Dendritic cell treated with granulocyte-macrophage colony-stimulating factor and Interleukin-4, amounts not matched to agents 40 ng/mL and 50 ng/mL, for 4 days (primary cell): Measurements from ENCODE around the gene CNTN6.

Experiments
- H3K27ac Mint-ChIP-seq: one replicate; pipeline ENCODE4 v1.8.0; 2022; ENCODE audit warnings: mild to moderate bottlenecking, mixed read lengths
- H3K27me3 Mint-ChIP-seq: one replicate; pipeline ENCODE4 v1.8.0; 2022; ENCODE audit warnings: mild to moderate bottlenecking, mixed read lengths
- H3K36me3 Mint-ChIP-seq: one replicate; pipeline ENCODE4 v1.8.0; 2022; ENCODE audit warnings: low read depth, mixed read lengths
- H3K4me1 Mint-ChIP-seq: one replicate; pipeline ENCODE4 v1.8.0; 2022; ENCODE audit warnings: low read depth, mixed read lengths
- H3K4me3 Mint-ChIP-seq: one replicate; pipeline ENCODE4 v1.8.0; 2022; ENCODE audit warnings: mild to moderate bottlenecking, moderate library complexity, mixed read lengths
- H3K9me3 Mint-ChIP-seq: one replicate; pipeline ENCODE4 v1.8.0; 2022; ENCODE audit warnings: mixed read lengths
- intact Hi-C: fragments of 100-400 bp; cut with micrococcal nuclease; formaldehyde crosslinking; loops from one replicate; pipeline ENCODE4 v1.15.0; 2022

Gene CNTN6

DNA sequence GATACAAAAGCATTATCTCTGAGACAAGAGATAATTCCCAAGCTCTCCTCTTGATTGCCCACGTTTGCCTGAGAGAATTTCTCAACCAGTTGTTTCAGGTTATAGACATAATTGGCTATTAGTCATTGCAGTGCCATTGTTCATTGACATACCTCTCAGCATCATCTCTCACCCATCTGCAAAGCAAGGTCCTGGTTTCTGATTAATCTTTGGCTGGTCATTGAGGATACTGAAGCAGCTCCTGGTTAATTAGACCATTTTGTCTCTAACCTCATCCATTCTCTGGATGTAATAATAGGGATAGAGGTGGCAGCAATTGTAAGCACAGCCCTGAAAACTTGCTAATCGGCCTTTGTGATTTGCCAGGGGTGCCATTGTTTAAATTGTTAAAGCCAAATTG, 104.2 kb downstream of the CNTN6 start:
- H3K4me3 Mint-ChIP-seq = no peak overlapping the region
- intact Hi-C loops = no loop called here
- no peaks in the 10 kb centered on the region for H3K4me1 Mint-ChIP-seq
- no peaks in the 10 kb centered on the region for H3K36me3 Mint-ChIP-seq
- no peak overlapping the region for H3K27ac Mint-ChIP-seq
- H3K27me3 Mint-ChIP-seq = no peaks in the 10 kb centered on the region
- H3K9me3 Mint-ChIP-seq = peaks cover 18% of the 10 kb centered on the region

DNA sequence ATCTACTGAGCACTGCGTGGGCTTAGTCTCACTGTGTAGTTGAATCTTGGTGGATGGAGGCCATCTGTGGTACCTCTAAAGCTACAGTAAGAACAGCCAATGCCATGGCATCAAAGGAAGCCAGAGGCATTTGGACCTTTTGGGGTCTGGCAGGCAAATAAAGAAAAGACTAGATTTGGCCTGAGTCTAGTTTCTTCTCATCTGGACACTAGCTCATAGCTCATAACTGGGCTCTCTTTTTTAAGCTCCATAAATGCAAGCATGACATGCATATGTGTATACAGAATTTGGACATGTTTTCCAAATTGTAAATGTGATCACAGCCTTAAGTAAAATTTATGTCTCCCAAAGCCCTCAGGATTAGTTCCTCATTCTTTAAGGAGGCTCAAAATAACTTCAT, 107.5 kb downstream of the CNTN6 start:
- Mint-ChIP-seq H3K27ac (no peak overlapping the region), H3K4me3 (no peak overlapping the region), H3K36me3 (no peaks in the 10 kb centered on the region), H3K9me3 (peaks cover 26% of the 10 kb centered on the region), H3K27me3 (no peaks in the 10 kb centered on the region), H3K4me1 (no peaks in the 10 kb centered on the region)
- intact Hi-C loops = no loop called here

GRCh38 chr3:1207904-1208303, 115.1 kb downstream of the CNTN6 start:
- no peaks in the 10 kb centered on the region for H3K4me1 Mint-ChIP-seq
- H3K9me3 Mint-ChIP-seq = peaks cover 7% of the 10 kb centered on the region
- intact Hi-C loops = no loop called here
- H3K4me3 Mint-ChIP-seq = no peak overlapping the region
- no peaks in the 10 kb centered on the region for H3K27me3 Mint-ChIP-seq
- no peaks in the 10 kb centered on the region for H3K36me3 Mint-ChIP-seq
- H3K27ac Mint-ChIP-seq = no peak overlapping the region

- Mint-ChIP-seq H3K9me3 (peaks cover 11% of the 10 kb centered on the region), H3K4me1 (no peaks in the 10 kb centered on the region), H3K4me3 (no peak overlapping the region), H3K36me3 (no peaks in the 10 kb centered on the region), H3K27ac (no peak overlapping the region), H3K27me3 (no peaks in the 10 kb centered on the region)
- intact Hi-C loops = no loop called here
These were observed 122.1 kb downstream of the CNTN6 start for GRCh38 chr3:1214933-1215332.

- H3K9me3 Mint-ChIP-seq = peaks cover 19% of the 10 kb centered on the region
- H3K36me3 Mint-ChIP-seq = no peaks in the 10 kb centered on the region
- no peaks in the 10 kb centered on the region for H3K4me1 Mint-ChIP-seq
- no peak overlapping the region for H3K27ac Mint-ChIP-seq
- H3K27me3 Mint-ChIP-seq = no peaks in the 10 kb centered on the region
- no peak overlapping the region for H3K4me3 Mint-ChIP-seq
- intact Hi-C loops = no loop called here
These were observed 124.0 kb downstream of the CNTN6 start for GRCh38 chr3:1216856-1217255.

GRCh38 chr3:1227111-1227510, 134.3 kb downstream of the CNTN6 start:
- Mint-ChIP-seq H3K36me3 (no peaks in the 10 kb centered on the region), H3K9me3 (peaks cover 18% of the 10 kb centered on the region), H3K27ac (no peak overlapping the region), H3K4me3 (no peak overlapping the region), H3K4me1 (no peaks in the 10 kb centered on the region), H3K27me3 (no peaks in the 10 kb centered on the region)
- intact Hi-C loops = no loop called here

- Mint-ChIP-seq H3K27me3 (no peaks in the 10 kb centered on the region), H3K4me1 (no peaks in the 10 kb centered on the region), H3K36me3 (no peaks in the 10 kb centered on the region), H3K9me3 (peaks cover 28% of the 10 kb centered on the region), H3K4me3 (no peak overlapping the region), H3K27ac (no peak overlapping the region)
- intact Hi-C loops = no loop called here
These were observed 135.5 kb downstream of the CNTN6 start for GRCh38 chr3:1228289-1228688.

DNA sequence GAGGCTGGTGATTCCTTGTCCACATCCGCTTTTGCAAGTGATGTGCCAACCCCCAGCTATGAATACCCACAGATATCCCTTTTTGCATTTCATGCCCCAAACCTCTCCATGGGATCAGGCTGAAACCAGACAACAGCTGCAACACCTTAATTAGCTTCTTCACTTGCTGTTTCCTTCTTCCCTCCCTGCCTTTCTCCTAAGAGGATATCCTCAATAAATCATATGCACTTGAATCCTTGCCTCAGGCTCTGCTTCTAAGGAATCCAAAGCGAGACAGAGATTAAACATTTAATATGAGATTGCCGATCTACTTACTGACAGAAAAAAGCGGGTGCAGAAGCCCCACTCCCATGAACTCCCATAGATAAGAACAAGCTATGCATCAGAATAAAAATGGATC, 138.1 kb downstream of the CNTN6 start:
- Mint-ChIP-seq H3K27ac (no peak overlapping the region), H3K36me3 (no peaks in the 10 kb centered on the region), H3K9me3 (peaks cover 24% of the 10 kb centered on the region), H3K4me1 (no peaks in the 10 kb centered on the region), H3K4me3 (no peak overlapping the region), H3K27me3 (no peaks in the 10 kb centered on the region)
- intact Hi-C loops = no loop called here

GRCh38 chr3:1232276-1232675, 139.5 kb downstream of the CNTN6 start:
- Mint-ChIP-seq H3K27me3 (no peaks in the 10 kb centered on the region), H3K27ac (no peak overlapping the region), H3K4me1 (no peaks in the 10 kb centered on the region), H3K36me3 (no peaks in the 10 kb centered on the region), H3K9me3 (peaks cover 31% of the 10 kb centered on the region), H3K4me3 (no peak overlapping the region)
- intact Hi-C loops = no loop called here

GRCh38 chr3:1235526-1236120, 142.8 kb downstream of the CNTN6 start:
- H3K27me3 Mint-ChIP-seq = no peaks in the 10 kb centered on the region
- no peak overlapping the region for H3K27ac Mint-ChIP-seq
- peaks cover 48% of the 10 kb centered on the region for H3K9me3 Mint-ChIP-seq
- intact Hi-C loops = no loop called here
- H3K4me1 Mint-ChIP-seq = no peaks in the 10 kb centered on the region
- no peak overlapping the region for H3K4me3 Mint-ChIP-seq
- H3K36me3 Mint-ChIP-seq = no peaks in the 10 kb centered on the region

DNA sequence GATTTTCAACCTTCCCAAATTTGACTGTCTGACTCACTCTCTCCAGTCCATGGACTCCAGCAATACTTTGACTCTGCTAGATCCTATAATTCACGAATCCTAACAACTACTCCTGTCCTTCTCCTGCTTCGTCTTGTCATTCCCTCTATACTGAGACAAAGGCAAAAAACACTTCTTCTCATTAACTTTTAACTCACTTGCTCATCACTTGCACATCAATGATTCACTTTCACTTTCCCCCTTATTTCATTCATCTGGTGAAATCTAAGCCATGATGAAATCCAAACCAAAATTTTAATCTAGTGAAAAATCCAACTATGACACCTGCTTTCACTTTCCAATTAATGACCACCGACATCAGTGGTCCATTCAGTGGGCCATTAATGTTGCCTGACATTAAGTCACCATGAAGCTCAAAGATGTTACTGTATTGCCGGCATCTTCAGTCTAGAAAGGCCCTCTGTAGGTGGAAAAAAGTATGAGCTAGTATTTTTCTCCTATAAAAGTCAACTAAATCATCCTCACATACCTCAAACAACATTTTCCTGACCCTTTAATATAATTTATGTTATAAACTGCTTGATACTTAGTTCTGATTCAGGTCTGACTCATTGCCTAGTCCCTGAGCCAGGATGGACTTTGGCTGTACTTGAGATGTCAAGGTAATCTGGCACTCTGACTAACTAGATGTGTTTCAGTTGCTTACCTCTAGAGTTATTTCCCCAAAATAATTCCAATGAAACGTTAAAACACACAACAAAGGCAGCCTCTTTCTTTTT, 158.6 kb downstream of the CNTN6 start:
- Mint-ChIP-seq H3K27ac (no peak overlapping the region), H3K4me1 (no peaks in the 10 kb centered on the region), H3K27me3 (no peaks in the 10 kb centered on the region), H3K9me3 (peaks cover 23% of the 10 kb centered on the region), H3K4me3 (no peak overlapping the region), H3K36me3 (no peaks in the 10 kb centered on the region)
- intact Hi-C loops = no loop called here

- Mint-ChIP-seq H3K27ac (no peak overlapping the region), H3K4me1 (no peaks in the 10 kb centered on the region), H3K4me3 (no peak overlapping the region), H3K9me3 (peaks cover 23% of the 10 kb centered on the region), H3K27me3 (no peaks in the 10 kb centered on the region), H3K36me3 (no peaks in the 10 kb centered on the region)
- intact Hi-C loops = no loop called here
These were observed 159.2 kb downstream of the CNTN6 start for GRCh38 chr3:1252061-1252430.

DNA sequence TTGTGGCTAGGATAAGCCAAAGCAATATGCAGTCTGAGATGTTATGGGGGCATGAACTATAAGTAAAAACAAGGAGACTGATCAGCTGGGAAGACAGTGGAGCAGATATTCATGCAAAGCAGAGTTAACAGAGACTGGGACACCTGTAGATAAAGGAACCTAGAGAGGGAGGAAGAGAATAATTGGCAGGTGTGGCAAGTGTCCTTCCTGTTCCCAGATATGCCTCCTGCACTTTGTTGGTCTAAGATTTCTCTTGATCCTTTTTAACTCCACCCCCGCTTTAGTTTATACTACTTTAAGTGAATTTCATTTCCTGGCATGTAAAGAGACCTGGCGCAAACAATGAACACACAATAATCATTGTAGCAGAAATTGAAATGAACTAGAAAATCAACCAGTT, 169.4 kb downstream of the CNTN6 start:
- Mint-ChIP-seq H3K4me1 (no peaks in the 10 kb centered on the region), H3K27me3 (no peaks in the 10 kb centered on the region), H3K36me3 (no peaks in the 10 kb centered on the region), H3K9me3 (peaks cover 34% of the 10 kb centered on the region), H3K4me3 (no peak overlapping the region), H3K27ac (no peak overlapping the region)
- intact Hi-C loops = no loop called here

DNA sequence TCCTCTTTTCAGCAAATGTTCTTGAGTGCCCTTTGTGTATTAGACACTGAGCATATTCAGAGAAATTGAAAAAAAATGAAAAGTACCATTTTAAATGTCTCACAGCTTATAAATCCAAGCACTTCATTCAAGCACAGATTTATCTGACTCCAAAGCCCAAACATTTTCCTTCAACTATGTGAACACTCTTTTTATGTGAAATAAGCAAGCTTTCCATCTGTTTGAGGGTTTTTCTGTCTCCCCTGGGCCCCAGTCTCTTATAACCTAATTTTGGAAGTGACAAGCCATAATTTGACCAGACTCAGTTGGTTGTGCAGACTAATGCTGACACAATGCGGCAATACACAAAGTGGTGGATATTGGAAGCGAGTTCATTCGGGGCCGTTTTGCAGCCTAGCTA, 170.3 kb downstream of the CNTN6 start:
- Mint-ChIP-seq H3K4me3 (no peak overlapping the region), H3K4me1 (no peaks in the 10 kb centered on the region), H3K27ac (no peak overlapping the region), H3K36me3 (no peaks in the 10 kb centered on the region), H3K27me3 (no peaks in the 10 kb centered on the region), H3K9me3 (peaks cover 34% of the 10 kb centered on the region)
- intact Hi-C loops = no loop called here

DNA sequence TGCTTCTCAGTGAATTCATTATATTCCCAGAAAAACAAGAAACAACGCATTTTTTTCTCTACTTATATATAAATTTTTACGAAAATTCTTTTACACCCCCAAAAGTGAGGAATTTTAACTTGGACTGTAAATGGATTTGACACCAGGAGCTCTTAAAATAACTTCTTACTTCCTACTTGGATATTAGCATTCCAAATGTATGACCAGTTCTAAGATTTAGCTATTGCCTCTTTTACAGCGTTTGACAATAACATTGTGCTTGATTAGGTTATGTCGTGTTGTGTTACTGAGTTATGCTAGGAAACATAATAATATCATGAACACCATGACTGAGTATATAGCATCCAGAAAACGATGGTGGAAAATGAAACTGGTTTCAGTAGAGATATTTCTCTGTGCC, 177.0 kb downstream of the CNTN6 start:
- H3K27ac Mint-ChIP-seq = no peak overlapping the region
- no peak overlapping the region for H3K4me3 Mint-ChIP-seq
- H3K4me1 Mint-ChIP-seq = no peaks in the 10 kb centered on the region
- H3K9me3 Mint-ChIP-seq = peaks cover 35% of the 10 kb centered on the region
- intact Hi-C loops = no loop called here
- H3K27me3 Mint-ChIP-seq = no peaks in the 10 kb centered on the region
- no peaks in the 10 kb centered on the region for H3K36me3 Mint-ChIP-seq
